GM21390 (cell line): ENCODE results near the gene KLHL1.

ENCODE experiments used
- ATAC-seq: cut with Tn5 transposase; IDR thresholded peaks from one replicate; pipeline ENCODE4 v1.9.1; 2021; ENCODE audit not compliant: unreplicated experiment

Gene KLHL1

DNA sequence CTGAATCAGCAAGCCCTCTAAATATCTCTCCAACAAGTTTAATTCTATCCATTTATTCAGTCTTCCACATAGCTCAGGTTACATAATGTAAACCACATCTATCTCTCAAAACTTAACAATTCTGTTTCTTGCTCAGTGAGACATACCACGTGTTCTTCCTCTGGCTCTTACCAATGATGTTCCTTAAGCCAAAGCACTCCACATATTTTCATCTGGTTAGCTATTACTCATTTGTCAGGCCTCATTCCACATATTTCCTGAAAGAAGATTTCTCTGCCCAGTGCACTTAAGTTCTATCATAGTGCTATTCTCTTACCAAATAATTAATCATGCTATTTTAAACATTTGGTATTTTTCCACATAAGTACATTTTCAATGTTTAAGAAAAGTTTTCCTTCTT, 403.9 kb downstream of the KLHL1 start:
- no peak for ATAC-seq

DNA sequence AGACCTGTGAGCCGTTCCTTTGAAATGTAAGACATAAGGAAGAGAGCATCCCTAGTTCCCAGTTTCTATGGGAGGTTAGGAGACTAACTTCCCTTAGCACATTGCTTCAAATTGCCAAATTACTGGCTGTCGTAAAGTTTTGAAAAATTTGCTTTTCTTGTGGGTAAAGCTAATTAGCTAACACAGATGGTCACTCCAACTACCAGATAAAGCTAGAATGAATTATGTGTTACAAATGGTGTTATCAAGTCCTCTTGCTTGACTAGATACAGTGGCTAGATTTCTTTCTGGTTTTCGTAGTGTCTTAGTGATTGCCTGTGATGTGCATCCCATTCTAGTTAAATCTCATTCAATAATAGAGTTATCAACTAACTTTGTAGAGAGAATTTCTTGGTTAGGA, 417.3 kb downstream of the KLHL1 start:
- ATAC-seq = no peak

DNA sequence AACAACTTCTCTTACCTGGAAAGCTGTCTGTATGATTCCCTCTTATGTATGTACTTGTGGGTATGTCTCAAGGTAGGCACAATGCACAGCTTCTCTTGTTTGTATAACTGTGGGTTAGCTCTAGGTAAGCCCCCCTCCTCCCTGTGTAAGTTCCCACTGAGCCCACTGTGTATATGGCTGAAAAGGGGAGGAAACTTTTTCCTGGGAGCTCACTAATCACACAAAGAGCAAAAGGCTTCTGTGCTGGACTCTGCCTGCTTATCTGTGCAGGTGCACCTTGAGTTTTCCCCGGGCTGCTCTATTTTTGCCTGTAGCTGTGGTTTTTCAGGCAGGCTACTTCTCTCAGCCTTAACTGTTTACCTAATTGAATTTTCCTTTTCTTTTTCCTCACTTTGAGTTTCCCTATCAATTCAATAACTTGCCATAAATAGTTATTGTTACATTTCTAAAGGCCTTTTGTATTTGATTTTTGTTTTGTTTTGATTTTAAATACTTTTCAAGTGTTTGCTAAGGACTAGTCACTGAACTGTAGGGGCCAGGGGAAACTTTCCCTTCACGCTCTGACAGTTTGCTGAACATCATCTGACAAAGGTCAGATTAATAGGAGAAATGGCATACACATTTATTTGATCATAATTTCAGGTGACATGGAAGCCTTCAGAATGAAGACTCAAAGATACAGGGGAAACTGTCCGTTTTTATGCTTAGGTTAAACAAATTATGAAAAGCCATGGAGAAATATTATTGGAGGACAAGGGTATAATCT, 424.1 kb downstream of the KLHL1 start:
- peak; percentile 61 for ATAC-seq

DNA sequence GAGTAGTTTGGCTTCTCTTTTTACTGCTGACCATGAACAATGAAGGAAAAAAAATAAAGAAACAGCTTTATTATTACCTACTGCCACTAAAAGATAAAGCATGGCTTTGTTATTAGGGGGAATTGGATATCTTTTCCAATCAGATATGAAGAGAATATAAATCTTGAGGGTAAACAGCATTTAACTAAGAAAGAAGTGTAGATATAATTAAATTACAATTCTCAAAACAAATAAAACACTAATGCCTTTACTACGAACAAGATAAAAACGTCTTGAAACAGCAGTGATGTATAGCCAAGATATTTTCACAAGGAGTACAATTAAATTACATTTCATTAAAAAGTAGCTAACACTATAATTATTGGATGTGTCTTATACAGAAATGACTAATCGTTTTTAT, 426.5 kb downstream of the KLHL1 start:
- no peak for ATAC-seq

DNA sequence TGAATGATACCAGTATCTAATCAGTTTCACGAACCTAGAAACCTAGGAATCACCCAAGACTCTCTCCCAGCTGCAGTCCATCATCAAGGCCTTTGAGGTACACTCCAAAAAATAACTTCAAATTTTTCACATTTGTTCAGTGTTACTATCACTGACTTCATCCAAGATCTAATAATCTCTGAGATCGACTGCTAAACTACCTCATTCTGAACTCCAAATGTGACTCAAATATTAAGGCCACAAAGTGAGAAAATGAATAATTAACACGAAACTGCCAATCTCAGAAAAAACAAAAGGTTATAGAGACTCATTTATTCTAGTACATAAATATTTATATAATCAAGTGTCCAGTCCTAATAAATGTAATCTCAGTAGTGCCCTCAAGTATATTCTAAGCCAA, 430.9 kb downstream of the KLHL1 start:
- no peak for ATAC-seq

DNA sequence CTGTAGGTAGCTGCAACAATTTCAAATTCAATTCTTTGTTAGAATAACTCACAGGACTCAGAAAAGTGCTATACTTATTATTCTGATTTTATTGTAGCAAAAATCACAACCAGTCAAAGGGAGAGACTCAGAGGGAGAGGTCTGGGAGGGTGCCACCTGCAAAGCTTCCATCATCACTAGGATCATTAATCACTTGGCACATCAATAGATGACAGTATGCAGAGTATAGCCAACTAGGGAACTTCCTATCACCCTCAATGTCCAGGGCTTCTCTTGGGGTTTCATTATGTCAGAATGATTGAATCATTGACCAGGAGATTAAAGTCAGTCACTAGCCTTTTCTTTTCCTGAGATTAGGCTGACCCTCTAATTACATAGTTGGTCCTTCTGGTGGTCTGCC, 432.0 kb downstream of the KLHL1 start:
- ATAC-seq = no peak

DNA sequence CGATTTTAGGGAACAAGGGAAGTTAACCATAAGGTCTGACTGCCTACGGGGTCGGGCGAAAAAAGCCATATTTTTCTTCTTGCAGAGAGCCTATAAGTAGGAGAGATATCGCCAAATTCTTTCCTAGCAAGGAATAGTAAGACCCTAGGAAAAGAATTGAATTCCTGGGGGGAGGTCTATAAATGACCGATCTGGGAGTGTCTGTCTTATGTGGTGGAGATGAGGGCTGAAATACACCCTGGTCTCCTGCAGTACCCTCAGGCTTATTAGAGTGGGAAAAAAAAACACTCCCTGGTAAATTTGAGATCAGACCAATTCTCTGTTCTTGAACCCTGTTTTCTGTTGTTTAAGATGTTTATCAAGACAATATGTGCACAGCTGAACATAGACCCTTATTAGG, 448.1 kb downstream of the KLHL1 start:
- ATAC-seq = no peak

DNA sequence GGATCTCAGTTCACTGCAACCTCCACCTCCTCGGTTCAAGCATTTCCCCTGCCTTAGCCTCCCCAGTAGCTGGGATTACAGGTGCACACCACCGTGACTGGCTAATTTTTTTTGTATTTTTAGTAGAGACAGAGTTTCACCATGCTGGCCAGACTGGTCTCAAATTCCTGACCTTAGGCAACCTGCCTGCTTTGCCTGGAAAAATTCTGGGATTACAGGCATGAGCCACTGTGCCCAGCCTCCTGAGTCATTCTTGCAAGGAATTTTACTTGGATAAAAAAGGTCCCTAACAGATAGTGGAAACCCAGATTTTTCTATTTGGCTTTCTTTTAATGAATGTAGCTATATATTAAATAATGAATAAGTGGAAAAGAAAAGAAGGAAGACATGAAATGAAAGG, 450.6 kb downstream of the KLHL1 start:
- no peak for ATAC-seq

DNA sequence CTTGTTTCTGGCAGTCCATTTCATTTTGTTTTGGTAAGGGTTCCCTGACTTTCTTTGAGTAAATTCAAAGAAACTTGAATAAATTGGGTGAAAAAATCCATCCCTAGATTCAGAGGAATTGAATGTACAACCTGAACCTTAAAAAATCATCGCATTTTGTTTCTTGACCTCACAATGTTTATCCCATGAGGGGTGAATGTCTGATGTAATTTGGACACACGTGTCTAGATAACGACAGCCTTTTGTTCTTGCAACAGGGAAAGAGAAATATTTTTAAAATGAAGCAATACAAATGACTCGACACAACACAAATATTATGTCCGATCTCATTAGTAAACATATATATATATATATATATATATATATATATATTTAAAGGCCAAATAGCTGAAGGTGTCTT, 453.9 kb downstream of the KLHL1 start:
- no peak for ATAC-seq
